Loucy (cell line): Measurements from ENCODE around the gene SPOP.

Source experiments
- H2AFZ ChIP-seq: fragments of 200-600 bp; sonication (generic); 2 replicates; pipeline ENCODE4 v1.6.0; 2016; ENCODE audit warnings: antibody characterized with exemption, mild to moderate bottlenecking, low read length, moderate library complexity
- H3F3A ChIP-seq: fragments of 200-600 bp; 2 replicates; pipeline ENCODE4 v1.6.0; 2016; ENCODE audit warnings: antibody characterized with exemption, low read depth, mild to moderate bottlenecking
- H3K27me3 ChIP-seq: fragments of 200-600 bp; sonication (generic); 2 replicates; pipeline ENCODE4 v1.6.1; 2014; ENCODE audit warnings: low read length, mild to moderate bottlenecking; ENCODE audit not compliant: insufficient read depth, poor library complexity, severe bottlenecking
- H3K36me3 ChIP-seq: fragments of 200-600 bp; sonication (generic); 2 replicates; pipeline ENCODE4 v1.6.1; 2016; ENCODE audit warnings: low read length; ENCODE audit not compliant: insufficient read depth
- H3K4me1 ChIP-seq: fragments of 200-600 bp; sonication (generic); 2 replicates; pipeline ENCODE4 v1.5.1; 2014; ENCODE audit warnings: low read length, mild to moderate bottlenecking; ENCODE audit not compliant: insufficient read depth, poor library complexity, severe bottlenecking
- H3K4me2 ChIP-seq: fragments of 200-600 bp; sonication (generic); 2 replicates; pipeline ENCODE4 v1.6.0; 2014; ENCODE audit warnings: antibody characterized with exemption, low read length, low read depth, mild to moderate bottlenecking; ENCODE audit not compliant: poor library complexity, severe bottlenecking
- H3K4me3 ChIP-seq: fragments of 200-600 bp; sonication (generic); 2 replicates; pipeline ENCODE4 v1.5.1; 2014; ENCODE audit warnings: low read length, mild to moderate bottlenecking, mixed read lengths; ENCODE audit not compliant: poor library complexity, severe bottlenecking
- H3K79me2 ChIP-seq: fragments of 200-600 bp; sonication (generic); 2 replicates; pipeline ENCODE4 v1.6.1; 2014; ENCODE audit warnings: low read length; ENCODE audit not compliant: insufficient read depth
- H3K9ac ChIP-seq: fragments of 200-600 bp; sonication (generic); 2 replicates; pipeline ENCODE4 v1.6.0; 2014; ENCODE audit warnings: mild to moderate bottlenecking, low read depth, low read length, moderate library complexity; ENCODE audit not compliant: poor library complexity, severe bottlenecking
- H3K9me2 ChIP-seq: fragments of 200-600 bp; sonication (generic); replicated peaks from 2 replicates; pipeline ENCODE4 v1.6.1; 2016; ENCODE audit warnings: low read depth, low read length, mixed read lengths
- H3K9me3 ChIP-seq: fragments of 200-600 bp; sonication (generic); 2 replicates; pipeline ENCODE4 v1.6.1; 2014; ENCODE audit warnings: mild to moderate bottlenecking, antibody characterized with exemption, low read length, low read depth; ENCODE audit not compliant: insufficient read depth
- H4K20me1 ChIP-seq: fragments of 200-600 bp; sonication (generic); 2 replicates; pipeline ENCODE4 v1.6.0; 2014; ENCODE audit warnings: antibody characterized with exemption, low read length, mild to moderate bottlenecking; ENCODE audit not compliant: insufficient read depth, poor library complexity, severe bottlenecking
- EZH2phosphoT487 ChIP-seq: fragments of 200-600 bp; IDR thresholded peaks from 2 replicates; pipeline ENCODE4 v1.6.1; 2018; ENCODE audit warnings: antibody characterized with exemption, mild to moderate bottlenecking, moderate library complexity, borderline replicate concordance
- TF ChIP-seq, protein P1 (sequence below): fragments of 200-600 bp; sonication (generic); conservative IDR thresholded peaks from 2 replicates; pipeline ENCODE4 v1.5.1; 2014; ENCODE audit warnings: mild to moderate bottlenecking, antibody characterized with exemption, low read length

Gene SPOP

DNA sequence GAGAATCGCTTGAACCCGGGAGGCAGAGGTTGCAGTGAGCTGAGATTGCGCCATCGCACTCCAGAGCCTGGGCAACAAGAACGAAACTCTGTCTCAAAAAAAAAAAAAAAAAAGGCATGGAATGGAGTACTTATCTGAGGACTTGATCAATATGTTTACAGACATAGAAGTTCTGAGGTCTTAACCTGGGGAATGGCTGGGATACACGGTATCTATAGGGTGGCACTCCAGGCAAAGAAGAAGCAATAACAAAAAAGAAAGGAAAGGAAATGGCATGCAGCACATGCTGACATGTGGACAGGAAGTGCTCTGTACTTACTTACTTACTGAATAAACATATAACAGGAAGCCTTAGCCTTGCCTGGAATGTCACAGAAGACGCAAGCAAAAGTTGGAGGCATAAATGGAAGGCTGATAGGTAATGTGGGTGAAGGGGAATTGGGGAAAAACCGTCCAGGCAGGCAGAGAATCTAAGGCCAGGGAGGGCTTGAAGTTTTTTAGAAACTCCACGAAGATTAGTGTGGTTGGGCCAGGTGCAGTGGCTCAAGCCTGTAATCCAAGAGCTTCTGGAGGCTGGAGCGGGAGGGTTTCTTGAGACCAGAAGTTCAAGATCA, 10.1 kb upstream of the SPOP start:
- no peaks in the 10 kb centered on the region for H3F3A ChIP-seq
- H2AFZ ChIP-seq, result peak overlapping the region; percentile 94
- H3K9ac ChIP-seq, result peak overlapping the region; percentile 38
- H3K9me3 ChIP-seq, result no peaks in the 10 kb centered on the region
- H3K27me3 ChIP-seq, result no peaks in the 10 kb centered on the region
- H3K36me3 ChIP-seq, result no peaks in the 10 kb centered on the region
- H4K20me1 ChIP-seq, result no peaks in the 10 kb centered on the region
- no peaks in the 10 kb centered on the region for H3K9me2 ChIP-seq
- H3K4me1 ChIP-seq, result peaks cover 14% of the 10 kb centered on the region
- H3K4me2 ChIP-seq, result peak overlapping the region; percentile 48
- H3K79me2 ChIP-seq, result no peaks in the 10 kb centered on the region
- TF ChIP-seq EZH2phosphoT487, result no peak
- TF ChIP-seq, protein P1, sequence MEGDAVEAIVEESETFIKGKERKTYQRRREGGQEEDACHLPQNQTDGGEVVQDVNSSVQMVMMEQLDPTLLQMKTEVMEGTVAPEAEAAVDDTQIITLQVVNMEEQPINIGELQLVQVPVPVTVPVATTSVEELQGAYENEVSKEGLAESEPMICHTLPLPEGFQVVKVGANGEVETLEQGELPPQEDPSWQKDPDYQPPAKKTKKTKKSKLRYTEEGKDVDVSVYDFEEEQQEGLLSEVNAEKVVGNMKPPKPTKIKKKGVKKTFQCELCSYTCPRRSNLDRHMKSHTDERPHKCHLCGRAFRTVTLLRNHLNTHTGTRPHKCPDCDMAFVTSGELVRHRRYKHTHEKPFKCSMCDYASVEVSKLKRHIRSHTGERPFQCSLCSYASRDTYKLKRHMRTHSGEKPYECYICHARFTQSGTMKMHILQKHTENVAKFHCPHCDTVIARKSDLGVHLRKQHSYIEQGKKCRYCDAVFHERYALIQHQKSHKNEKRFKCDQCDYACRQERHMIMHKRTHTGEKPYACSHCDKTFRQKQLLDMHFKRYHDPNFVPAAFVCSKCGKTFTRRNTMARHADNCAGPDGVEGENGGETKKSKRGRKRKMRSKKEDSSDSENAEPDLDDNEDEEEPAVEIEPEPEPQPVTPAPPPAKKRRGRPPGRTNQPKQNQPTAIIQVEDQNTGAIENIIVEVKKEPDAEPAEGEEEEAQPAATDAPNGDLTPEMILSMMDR, result no peak
- H3K4me3 ChIP-seq, result peak overlapping the region; percentile 55

DNA sequence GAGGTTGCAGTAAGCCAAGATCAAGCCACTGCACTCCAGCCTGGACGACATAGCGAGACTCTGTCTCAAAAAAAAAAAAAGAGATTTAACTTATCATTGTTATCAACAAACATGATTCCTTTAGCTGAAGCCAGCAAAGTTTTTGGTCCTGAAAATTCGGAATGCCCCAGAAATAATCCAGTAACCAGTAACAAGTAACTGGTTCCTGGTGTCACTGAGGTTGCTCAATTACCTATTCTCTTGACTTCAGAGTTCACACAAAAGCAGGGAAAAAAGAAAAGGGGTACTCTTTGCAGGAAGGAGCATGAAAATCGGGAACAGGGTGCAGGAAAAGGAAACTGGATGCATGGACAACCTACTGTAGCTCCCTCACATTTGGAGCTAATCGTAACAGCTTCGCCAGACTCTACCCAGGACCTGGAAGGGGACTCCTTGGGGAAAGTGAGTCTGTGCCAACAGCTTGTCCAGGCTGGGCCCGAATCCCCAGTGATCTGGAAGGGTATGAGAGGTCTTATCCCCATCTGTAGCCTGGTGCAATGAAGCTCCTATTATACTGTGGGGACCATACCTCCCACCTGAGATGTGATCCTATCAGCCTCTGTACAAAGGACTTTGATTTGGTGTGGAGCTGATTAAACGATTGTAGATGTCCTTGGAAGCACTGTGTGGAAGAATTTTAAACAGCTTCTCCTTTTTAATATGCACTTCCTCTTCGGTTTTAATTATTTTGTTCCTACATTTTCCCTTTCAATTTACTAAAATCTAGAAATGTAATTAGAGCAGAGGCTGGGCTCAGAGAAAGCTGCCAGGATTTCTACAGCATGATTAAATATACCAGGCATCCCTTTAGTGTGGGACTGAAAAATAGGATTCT, 3.4 kb upstream of the SPOP start:
- Histone ChIP-seq H3K9ac (no peak overlapping the region), H3K4me3 (no peak overlapping the region), H3K4me2 (no peak overlapping the region), H3K9me3 (no peaks in the 10 kb centered on the region), H2AFZ (no peak overlapping the region), H4K20me1 (peaks cover 9% of the 10 kb centered on the region), H3K36me3 (no peaks in the 10 kb centered on the region), H3K79me2 (peaks cover 10% of the 10 kb centered on the region), H3K9me2 (no peaks in the 10 kb centered on the region), H3F3A (no peaks in the 10 kb centered on the region), H3K4me1 (peaks cover 5% of the 10 kb centered on the region), H3K27me3 (no peaks in the 10 kb centered on the region)
- no peak for TF ChIP-seq EZH2phosphoT487
- TF ChIP-seq, protein P1, result no peak

DNA sequence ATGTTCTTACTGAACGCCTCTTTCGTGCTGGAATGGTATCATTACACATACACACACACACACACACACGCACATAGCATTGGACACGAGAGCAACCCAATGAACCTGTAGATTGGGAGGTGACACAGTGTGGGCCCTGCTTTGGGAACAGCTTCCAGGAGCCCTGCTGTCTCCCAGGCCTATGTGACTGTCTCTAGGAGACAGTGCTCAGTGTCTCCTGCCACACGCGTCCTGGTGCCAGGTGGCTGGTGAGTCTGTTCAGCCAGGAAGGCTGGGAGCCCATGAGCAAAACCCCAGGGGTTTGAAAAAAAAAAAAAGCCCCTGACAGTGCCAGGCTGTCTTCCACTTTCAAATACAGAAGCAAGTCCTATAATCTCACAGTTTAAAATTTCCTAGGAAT, 2.4 kb upstream of the SPOP start:
- TF ChIP-seq, protein P1, result no peak
- TF ChIP-seq EZH2phosphoT487, result no peak
- Histone ChIP-seq H3K9ac (no peak overlapping the region), H3K4me1 (peaks cover 14% of the 10 kb centered on the region), H3K27me3 (no peaks in the 10 kb centered on the region), H3K4me2 (no peak overlapping the region), H3K9me2 (no peaks in the 10 kb centered on the region), H3F3A (no peaks in the 10 kb centered on the region), H3K9me3 (no peaks in the 10 kb centered on the region), H3K36me3 (no peaks in the 10 kb centered on the region), H4K20me1 (peaks cover 19% of the 10 kb centered on the region), H2AFZ (no peak overlapping the region), H3K4me3 (no peak overlapping the region), H3K79me2 (peaks cover 20% of the 10 kb centered on the region)
